Lower leg skin (tissue), 3 donors: ENCODE data around the gene CLMP.

Experiments
- CTCF ChIP-seq, 3 donors: fragments of 450-650 bp; IDR thresholded peaks; one replicate each; pipeline ENCODE4 v1.5.1; 2016; ENCODE audit warnings: antibody characterized with exemption in 3 of 3, mild to moderate bottlenecking in 3 of 3, moderate library complexity in 2 of 3
- POLR2A ChIP-seq, 2 donors: fragments of 450-650 bp; IDR thresholded peaks; one replicate each; pipeline ENCODE4 v1.6.1; 2016 to 2017; ENCODE audit warnings: antibody characterized with exemption in 2 of 2, mild to moderate bottlenecking in 1 of 2, moderate library complexity in 1 of 2

GRCh38 chr11:123227763-123228495 lies 32.9 kb upstream of the CLMP start:
- no peak for TF ChIP-seq CTCF (IDR thresholded peaks at IDR 0.05)
- no peak for TF ChIP-seq POLR2A (IDR thresholded peaks at IDR 0.05)
